Psoas muscle (tissue), 8 donors: Measurements from ENCODE around the gene TBRG4. TPM values are rescaled to one million over a fixed set of nuclear protein-coding genes. Genes with fewer than 3 reads are reported as not detected.
A peak's percentile ranks its signal among the peaks of the same experiment; 100 is the strongest.

Experiments used
- ATAC-seq, 4 donors: fragments of 200-7000 bp; cut with Tn5 transposase; one replicate each; pipeline ENCODE4 v1.9.1; 2020; ENCODE audit warnings: moderate library complexity in 3 of 4, mild to moderate bottlenecking in 2 of 4
- DNase-seq, 2 donors: peaks; one replicate each; pipeline ENCODE4 v3.0.0-alpha.2; 2020
- H3K27ac ChIP-seq: fragments of 200-600 bp; one replicate; pipeline ENCODE4 v1.8.0; 2022
- H3K27me3 ChIP-seq, 3 donors: fragments of 200-600 bp in 1 of 3; one replicate each; pipeline versions ENCODE4 v1.6.1 to v1.8.0; 2013 to 2022; ENCODE audit warnings: low read length in 2 of 3, mild to moderate bottlenecking in 2 of 3, moderate library complexity in 1 of 3; ENCODE audit not compliant: insufficient read depth in 3 of 3
- H3K36me3 ChIP-seq, 2 donors: fragments of 200-600 bp in 1 of 2; one replicate each; pipeline versions ENCODE4 v1.6.1 to v1.8.0; 2013 to 2022; ENCODE audit warnings: low read depth in 1 of 2, mild to moderate bottlenecking in 1 of 2, moderate library complexity in 1 of 2; ENCODE audit not compliant: insufficient read depth in 1 of 2
- H3K4me1 ChIP-seq: fragments of 200-600 bp; one replicate; pipeline ENCODE4 v1.8.0; 2022
- H3K4me3 ChIP-seq: fragments of 200-600 bp; one replicate; pipeline ENCODE4 v1.8.0; 2022; ENCODE audit warnings: mild to moderate bottlenecking
- H3K9me3 ChIP-seq: fragments of 200-600 bp; one replicate; pipeline ENCODE4 v1.8.0; 2022
- CTCF ChIP-seq: fragments of 200-600 bp; IDR thresholded peaks from one replicate; pipeline ENCODE4 v1.8.0; 2022; ENCODE audit warnings: antibody characterized with exemption
- WGBS, 3 donors: extraction: QIAGEN DNeasy Blood & Tissue Kit; methylation state at CpG; one replicate each; pipeline versions ENCODE4 v1.1.6 to v1.1.7; 2013; 5-methylcytosine and 5-hydroxymethylcytosine counted together
- intact Hi-C, 2 donors: fragments of 100-400 bp; cut with DNase I; formaldehyde crosslinking; loops; one replicate each; pipeline versions ENCODE4 v1.11.0 to v1.14.2; 2022
- polyA plus RNA-seq, 3 donors: library from polyadenylated mRNA; stranded (reverse); fragments of 200-250 nt; gene quantifications; one replicate each; pipeline ENCODE4 v1.2.3, GENCODE V29; 2013
- total RNA-seq, 4 donors: library from RNA; stranded (reverse); fragmentation: NEBNext Ultra II Directional in 2 of 4; extraction: Animal tissue kit (Norgen Biotek cat#: 25700) in 2 of 4; gene quantifications; one replicate each; pipeline versions ENCODE4 v1.2.1 to v1.2.4, GENCODE V29; 2021 to 2023
- donor health status: healthy with polysubstance abuse.
- donor health status: DM: no; HTN: no; CAD: no; lungs with moderate emphysema.
- donor health status: Bipolar disorder and iron deficiency.
- donor health status: healthy.
- donor health status: DM: yes; HTN: yes; CAD: no.
- donor health status: DM: no; HTN: no; CAD: no.
- donor health status: DM: no; HTN: no; CAD: no.
- donor health status: DM: yes; HTN: yes; CAD: no.

TBRG4 gene
- total and polyA plus RNA-seq, 7 donors, result 70.9 to 195 (median 91.6) TPM

DNA sequence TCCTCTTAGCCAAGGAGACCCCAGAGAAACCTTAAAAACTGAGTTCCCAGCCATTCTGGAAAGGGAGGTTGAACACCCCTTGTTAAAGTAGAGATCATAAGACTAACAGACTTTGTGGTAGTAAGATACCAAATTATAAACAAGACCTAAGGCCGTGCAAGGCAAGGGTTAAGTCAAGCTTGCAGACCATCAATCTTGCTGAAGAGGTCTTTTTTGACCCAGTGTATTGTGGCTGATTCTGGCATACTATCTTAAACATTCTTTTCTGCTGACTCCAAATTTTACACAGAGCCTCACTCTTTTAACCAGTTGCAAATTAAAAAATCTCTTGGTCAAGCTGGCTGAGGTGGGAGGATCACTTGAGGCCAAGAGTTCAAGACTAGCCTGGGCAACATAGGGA is 1.2 kb upstream of the TBRG4 start:
- peaks cover 18% of the 10 kb centered on the region for H3K4me1 ChIP-seq
- peak overlapping the region; percentile 90 for H3K4me3 ChIP-seq
- 85 to 95% (median 94%) methylated on average over 1 of the region's 1 CpG for WGBS, 3 donors
- no peak for TF ChIP-seq CTCF
- H3K9me3 ChIP-seq, result no peaks in the 10 kb centered on the region
- H3K27ac ChIP-seq, result peak overlapping the region; percentile 95
- no peak for ATAC-seq
- H3K36me3 ChIP-seq, result peaks cover 6 to 17% of the 10 kb centered on the region in 2 donors
- no peaks in the 10 kb centered on the region for H3K27me3 ChIP-seq
- DNase-seq, result no peak
- intact Hi-C loops, result loop anchor here (5.0 kb wide), 2 partner anchors 110 to 125 kb away; partner anchors contain the start of gene CCM2 (in 2 of the 2)

GRCh38 chr7:45108863-45109262 is 2.6 kb downstream of the TBRG4 start:
- no peak for ATAC-seq
- H3K27ac ChIP-seq, result no peak overlapping the region
- H3K27me3 ChIP-seq, result no peaks in the 10 kb centered on the region
- DNase-seq, result peak in 1 of 2 donors; percentile 25
- no peaks in the 10 kb centered on the region for H3K9me3 ChIP-seq
- intact Hi-C loops, result no loop called here
- TF ChIP-seq CTCF, result no peak
- 66 to 82% (median 82%) methylated on average over 8 of the region's 8 CpGs for WGBS, 3 donors
- H3K36me3 ChIP-seq, result peaks cover 18 to 55% of the 10 kb centered on the region in 2 donors
- peaks cover 26% of the 10 kb centered on the region for H3K4me1 ChIP-seq
- H3K4me3 ChIP-seq, result peak overlapping the region; percentile 28

DNA sequence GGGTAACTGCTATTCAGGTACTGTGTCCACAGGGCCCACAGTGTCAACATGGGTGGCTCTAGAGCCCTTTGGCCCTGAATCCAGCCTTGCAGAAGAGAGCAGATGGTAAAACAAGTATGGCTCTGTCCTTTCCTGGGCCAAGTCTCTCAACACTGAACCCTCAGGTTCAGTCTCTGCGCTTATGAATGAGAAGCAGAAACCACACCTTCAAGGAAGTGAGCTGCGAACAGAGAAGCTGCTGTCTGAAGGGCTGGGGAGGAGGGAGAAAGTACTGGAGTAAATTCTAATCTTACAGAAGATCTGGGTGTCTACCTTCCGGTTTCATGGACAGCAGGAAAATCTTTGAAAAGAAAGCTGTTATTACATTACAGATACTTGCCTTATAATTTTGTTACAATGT is 4.1 kb downstream of the TBRG4 start:
- intact Hi-C loops, result no loop called here
- no peak overlapping the region for H3K27ac ChIP-seq
- H3K36me3 ChIP-seq, result peaks cover 20 to 70% of the 10 kb centered on the region in 2 donors
- ATAC-seq, result no peak
- H3K4me3 ChIP-seq, result peak overlapping the region; percentile 25
- no peak for DNase-seq
- 80 to 89% (median 85%) methylated on average over 3 of the region's 3 CpGs for WGBS, 3 donors
- H3K27me3 ChIP-seq, result no peaks in the 10 kb centered on the region
- H3K4me1 ChIP-seq, result peaks cover 26% of the 10 kb centered on the region
- no peaks in the 10 kb centered on the region for H3K9me3 ChIP-seq
- no peak for TF ChIP-seq CTCF

- no peaks in the 10 kb centered on the region for H3K27me3 ChIP-seq
- peak overlapping the region; percentile 25 for H3K4me3 ChIP-seq
- H3K9me3 ChIP-seq, result no peaks in the 10 kb centered on the region
- no peak overlapping the region for H3K27ac ChIP-seq
- intact Hi-C loops, result no loop called here
- DNase-seq (no peak), ATAC-seq (no peak)
- peaks cover 26% of the 10 kb centered on the region for H3K4me1 ChIP-seq
- H3K36me3 ChIP-seq, result peaks cover 20 to 76% of the 10 kb centered on the region in 2 donors
- TF ChIP-seq CTCF, result no peak
- WGBS, 3 donors, result 69 to 89% (median 76%) methylated on average over 8 of the region's 8 CpGs
Observed at GRCh38 chr7:45106820-45107219, 4.7 kb downstream of the TBRG4 start.

DNA sequence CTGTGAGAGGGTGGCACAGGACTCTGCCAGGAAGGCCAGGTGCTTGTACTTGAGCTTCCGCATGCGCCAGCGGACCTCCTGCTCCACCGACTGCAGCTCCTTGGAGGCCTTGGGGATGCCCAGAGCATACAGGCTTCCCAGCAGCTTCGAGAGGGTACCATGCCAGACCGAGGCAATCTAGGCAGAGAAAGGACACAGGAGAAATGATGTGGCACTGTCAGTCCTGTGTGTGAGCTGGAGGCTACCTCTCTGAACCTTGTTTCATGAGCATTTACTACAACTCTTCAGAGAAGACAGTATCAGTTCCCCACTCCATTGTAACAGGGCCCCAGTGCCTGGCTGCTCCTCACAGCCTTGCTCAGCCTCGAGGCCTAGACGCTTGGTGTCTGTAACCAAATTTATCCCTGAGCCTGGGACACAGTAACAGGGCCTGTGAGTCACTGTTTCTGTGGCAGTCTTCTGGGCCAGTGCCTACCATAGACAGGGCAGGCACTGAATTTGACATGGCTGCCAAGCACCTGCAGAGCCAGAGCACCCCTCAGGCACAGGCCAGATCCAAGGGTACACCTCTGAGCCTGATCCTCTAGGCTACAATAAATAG is 5.8 kb downstream of the TBRG4 start:
- Histone ChIP-seq H3K27me3 (no peaks in the 10 kb centered on the region), H3K9me3 (no peaks in the 10 kb centered on the region), H3K4me1 (peaks cover 26% of the 10 kb centered on the region), H3K27ac (peak overlapping the region; percentile 67), H3K4me3 (no peak overlapping the region), H3K36me3 (peaks cover 24 to 87% of the 10 kb centered on the region in 2 donors)
- peak; percentile 73 to 86 (median 80) for ATAC-seq
- peak in 1 of 2 donors; percentile 54 for DNase-seq
- TF ChIP-seq CTCF, result no peak
- intact Hi-C loops, result no loop called here
- 74 to 80% (median 78%) methylated on average over 8 of the region's 8 CpGs for WGBS, 3 donors
